GM20000 (cell line): Measurements from ENCODE around the gene TOB2.
"Not testable (repeated sequence)": the region's sequence is repeated elsewhere in the genome, so short reads cannot be mapped to it uniquely, and the experiment has no call there.

Experiments used
- DNase-seq: peaks from one replicate; pipeline ENCODE4 v3.0.0; 2012; ENCODE audit warnings: low spot score
- TF ChIP-seq, protein P1 (sequence below): IDR thresholded peaks from 2 replicates; pipeline ENCODE4 v1.5.1; 2012; ENCODE audit warnings: mild to moderate bottlenecking, control low read depth; ENCODE audit errors: extremely low read depth, missing control alignments

Gene TOB2

DNA sequence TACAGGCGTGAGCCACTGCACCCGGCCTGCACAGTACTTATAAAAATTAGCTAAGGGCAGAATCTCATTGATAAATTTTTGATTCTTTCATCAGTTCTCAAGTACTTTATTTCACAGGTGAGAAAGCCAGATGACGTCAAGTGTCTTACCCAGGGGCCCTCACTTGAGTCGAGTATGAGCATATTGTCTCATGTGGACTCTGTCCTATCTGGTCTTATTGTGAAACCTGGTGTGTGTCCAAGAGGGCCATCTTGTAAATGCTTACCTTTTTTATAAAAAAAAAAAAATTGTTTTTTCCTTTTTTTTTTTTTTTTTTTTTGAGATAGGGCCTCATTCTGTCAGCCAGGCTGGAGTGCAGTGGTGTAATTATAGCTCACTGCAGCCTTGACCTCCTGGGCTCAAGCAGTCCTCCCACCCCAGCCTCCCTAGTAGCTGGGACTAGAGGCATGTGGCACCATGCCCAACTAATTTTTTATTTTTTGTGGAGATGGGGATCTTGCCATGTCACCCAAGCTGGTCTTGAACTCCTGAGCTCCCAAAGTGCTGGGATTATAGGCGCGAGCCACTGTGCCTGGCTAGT is 28.4 kb upstream of the TOB2 start:
- TF ChIP-seq, protein P1, sequence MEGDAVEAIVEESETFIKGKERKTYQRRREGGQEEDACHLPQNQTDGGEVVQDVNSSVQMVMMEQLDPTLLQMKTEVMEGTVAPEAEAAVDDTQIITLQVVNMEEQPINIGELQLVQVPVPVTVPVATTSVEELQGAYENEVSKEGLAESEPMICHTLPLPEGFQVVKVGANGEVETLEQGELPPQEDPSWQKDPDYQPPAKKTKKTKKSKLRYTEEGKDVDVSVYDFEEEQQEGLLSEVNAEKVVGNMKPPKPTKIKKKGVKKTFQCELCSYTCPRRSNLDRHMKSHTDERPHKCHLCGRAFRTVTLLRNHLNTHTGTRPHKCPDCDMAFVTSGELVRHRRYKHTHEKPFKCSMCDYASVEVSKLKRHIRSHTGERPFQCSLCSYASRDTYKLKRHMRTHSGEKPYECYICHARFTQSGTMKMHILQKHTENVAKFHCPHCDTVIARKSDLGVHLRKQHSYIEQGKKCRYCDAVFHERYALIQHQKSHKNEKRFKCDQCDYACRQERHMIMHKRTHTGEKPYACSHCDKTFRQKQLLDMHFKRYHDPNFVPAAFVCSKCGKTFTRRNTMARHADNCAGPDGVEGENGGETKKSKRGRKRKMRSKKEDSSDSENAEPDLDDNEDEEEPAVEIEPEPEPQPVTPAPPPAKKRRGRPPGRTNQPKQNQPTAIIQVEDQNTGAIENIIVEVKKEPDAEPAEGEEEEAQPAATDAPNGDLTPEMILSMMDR = no peak

DNA sequence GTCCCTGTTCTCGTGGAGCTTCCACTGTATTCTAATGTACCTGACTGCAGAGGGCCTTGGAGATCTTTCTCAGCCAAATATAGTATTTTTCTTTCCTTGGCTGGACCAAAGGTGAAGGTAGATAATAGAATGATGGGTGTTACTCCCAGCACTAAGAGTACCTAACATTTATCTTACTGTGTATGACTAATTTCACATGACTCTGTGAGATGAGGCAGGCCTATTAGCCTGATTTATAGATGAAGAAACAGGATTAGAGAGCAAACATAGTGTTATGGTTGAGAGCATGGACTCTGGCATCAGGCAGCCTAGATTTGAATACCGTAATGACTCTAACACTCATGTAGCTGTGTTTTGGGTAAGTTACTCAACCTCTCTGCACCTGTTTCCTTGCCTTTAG is 25.0 kb upstream of the TOB2 start:
- no peak for DNase-seq
- TF ChIP-seq, protein P1 = no peak

More for the DNA sequence above, 28.4 kb upstream of the TOB2 start:
- DNase-seq = no peak

DNA sequence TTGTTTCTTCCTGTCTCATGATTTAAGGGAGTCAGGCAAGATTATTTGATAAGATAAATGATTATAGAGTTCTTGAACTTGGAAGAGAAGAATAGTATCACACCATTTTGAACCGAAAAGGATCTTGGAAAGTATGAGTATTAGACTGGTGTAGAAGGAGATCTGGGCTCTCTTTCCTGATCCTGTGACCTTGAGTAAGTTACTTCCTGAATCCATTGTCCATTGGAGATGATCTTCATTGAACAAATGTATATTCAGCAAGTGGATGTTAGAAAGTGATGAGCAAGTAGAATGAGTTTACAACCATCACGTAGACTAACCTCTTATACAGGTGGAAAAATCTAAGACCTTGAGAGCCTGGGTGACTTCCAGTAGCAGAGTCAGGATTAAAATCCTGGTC is 24.3 kb upstream of the TOB2 start:
- DNase-seq = no peak
- TF ChIP-seq, protein P1 = no peak

DNA sequence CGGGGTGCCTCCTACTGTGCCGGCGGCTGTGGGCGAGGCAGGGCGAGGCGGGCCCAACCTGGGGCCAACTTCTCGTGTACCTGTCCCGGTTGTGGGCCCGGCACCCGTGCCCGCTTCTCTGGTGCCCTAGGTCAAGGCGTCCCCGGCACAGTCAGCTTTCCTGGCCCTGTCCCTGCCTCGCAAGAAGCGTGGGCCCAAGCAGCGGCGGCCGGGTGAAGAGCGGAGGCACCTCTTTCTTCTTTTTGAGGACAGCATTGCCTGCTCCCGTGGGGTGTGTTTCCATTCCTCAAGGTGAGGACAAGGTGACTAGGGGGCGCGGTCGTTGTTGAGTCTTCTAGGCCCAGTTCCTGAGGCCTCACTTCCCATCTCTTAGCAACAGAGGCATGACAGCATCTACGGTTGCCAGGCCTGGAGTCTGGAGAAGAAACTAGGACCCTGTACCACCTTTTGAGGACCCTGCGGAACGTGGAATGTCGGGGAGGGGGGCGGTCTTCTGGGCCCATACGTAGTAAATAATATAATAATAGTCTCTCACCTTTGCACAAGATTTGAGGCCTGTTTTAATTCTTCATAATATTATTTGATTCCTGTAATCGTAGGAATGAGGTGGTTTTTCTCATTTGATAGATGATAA is 22.7 kb upstream of the TOB2 start:
- no peak for DNase-seq
- TF ChIP-seq, protein P1 = no peak

DNA sequence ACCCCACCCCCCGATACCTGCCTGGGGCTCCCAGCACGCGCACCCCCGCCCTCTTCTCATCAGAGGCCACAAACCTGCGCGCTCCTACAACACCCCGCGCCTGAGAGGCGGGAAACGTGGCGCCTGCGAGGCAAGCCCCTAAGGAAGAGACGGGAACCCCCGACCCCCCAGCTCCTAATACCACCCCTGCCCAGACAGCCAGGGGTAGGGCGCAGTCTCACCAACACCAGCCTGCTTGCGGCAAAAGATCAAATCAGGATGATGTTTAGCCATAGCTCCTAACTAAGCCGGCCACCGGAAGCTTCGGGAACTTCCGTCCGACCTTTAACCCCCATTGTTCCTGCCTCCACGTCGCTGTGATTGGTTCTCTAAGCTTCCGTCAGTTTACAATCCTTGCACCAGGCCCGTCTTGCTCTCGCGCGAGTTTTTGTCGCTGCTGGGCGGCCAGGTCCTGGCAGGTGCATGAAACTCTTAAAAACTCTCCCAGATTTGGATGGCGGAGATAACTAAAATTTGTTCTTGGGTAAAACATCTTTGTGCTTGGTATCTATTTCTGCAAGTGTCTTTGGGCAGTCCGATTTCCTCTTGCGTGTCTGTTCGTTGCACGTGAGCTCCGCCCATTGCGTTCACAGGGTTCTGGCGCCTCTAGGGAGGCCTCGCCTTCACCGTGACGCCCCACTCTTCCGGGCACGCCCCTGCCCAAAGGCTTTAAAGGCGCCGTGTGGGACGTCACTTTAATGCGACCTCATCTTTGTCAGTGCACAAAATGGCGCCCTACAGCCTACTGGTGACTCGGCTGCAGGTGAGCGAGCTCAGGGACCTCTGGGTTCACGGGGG is 22.0 kb upstream of the TOB2 start, which contains the start of the genes ACO2 and PHF5A:
Gene ACO2, plus strand, starts transcription at position 737 of the 837 bp plus-strand sequence. Its CDS starts 30 bp downstream, at position 767.
Gene PHF5A, minus strand, starts transcription at position 312 of the 837 bp plus-strand sequence. Its CDS starts 39 bp downstream, at position 273.
- peak; percentile 92 for DNase-seq

DNA sequence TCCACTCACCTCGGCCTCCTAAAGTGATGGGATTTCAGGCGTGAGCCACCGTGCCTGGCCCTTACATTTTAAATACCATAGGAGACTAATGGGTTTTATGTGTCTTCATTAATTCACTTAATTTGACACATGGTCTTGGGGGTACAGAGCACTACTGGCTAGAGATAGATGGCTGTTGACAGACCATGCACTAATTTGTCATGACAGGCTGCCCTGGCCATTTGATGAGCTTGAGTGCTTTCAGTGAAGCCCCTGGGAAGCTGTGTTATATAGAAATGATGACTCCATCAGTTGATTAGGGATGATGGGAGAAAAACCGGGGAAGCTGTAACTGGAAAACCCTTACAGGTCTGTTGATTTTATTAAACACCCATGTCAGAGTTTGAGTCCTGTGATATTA is 15.3 kb upstream of the TOB2 start:
- TF ChIP-seq, protein P1 = no peak
- no peak for DNase-seq

More for the DNA sequence above, 22.0 kb upstream of the TOB2 start, which contains the start of the genes ACO2 and PHF5A:
- TF ChIP-seq, protein P1 = no peak

DNA sequence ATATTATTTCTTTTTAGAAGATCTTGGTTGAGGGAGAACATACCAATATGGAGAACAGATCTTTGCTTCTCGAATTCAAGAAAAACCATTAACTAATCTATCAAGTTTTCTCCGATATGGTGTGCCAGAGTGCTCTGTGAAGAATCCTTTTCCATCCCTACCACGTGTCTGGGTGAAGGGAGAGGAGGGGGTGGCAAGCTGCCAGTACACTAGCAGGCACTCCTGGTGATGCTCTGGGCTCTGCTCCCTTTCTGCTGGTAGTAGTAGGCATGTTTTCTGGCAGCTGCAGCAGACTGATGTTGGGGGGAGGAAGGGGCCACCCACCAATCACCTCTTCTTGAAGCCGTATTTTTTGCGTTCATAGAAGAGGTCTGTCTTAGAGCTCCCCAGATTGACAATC is 13.5 kb upstream of the TOB2 start:
- not testable (repeated sequence) for DNase-seq
